HEK293 (cell line): ENCODE data around the gene PRPF18.

Experiments
- CTCF ChIA-PET: fragments of 350-600 bp; formaldehyde crosslinking; extraction: SDS; loops from one replicate; lab custom pipeline; 2021; ENCODE audit warnings: antibody characterized with exemption; lab: Yijun Ruan, JAX
- POLR2A ChIA-PET: fragments of 300-600 bp; formaldehyde crosslinking; extraction: SDS; loops from one replicate; lab custom pipeline; 2020; ENCODE audit warnings: antibody characterized with exemption, inconsistent platforms; lab: Yijun Ruan, JAX
- H3K27ac ChIP-seq: fragments of 200-500 bp; sonication (Bioruptor generic); 2 replicates; pipeline ENCODE4 v1.5.1; 2014; ENCODE audit warnings: low read depth, low read length, control low read depth, inconsistent platforms; ENCODE audit errors: extremely low read depth
- H3K36me3 ChIP-seq, 2 experiments: fragments of 200-500 bp in 1 of 2; sonication (Bioruptor generic) in 1 of 2; 1 replicate in 1 of 2; 2 replicates in 1 of 2; pipeline ENCODE4 v1.5.1; 2014 to 2017; ENCODE audit warnings: inconsistent platforms in 2 of 2, low read length in 2 of 2; ENCODE audit not compliant: control insufficient read depth in 2 of 2, insufficient read depth in 1 of 2
- H3K4me1 ChIP-seq: fragments of 200-500 bp; sonication (Bioruptor generic); 2 replicates; pipeline ENCODE4 v1.5.1; 2014; ENCODE audit warnings: mild to moderate bottlenecking, low read length, inconsistent platforms; ENCODE audit not compliant: control insufficient read depth, insufficient read depth
- H3K4me3 ChIP-seq: 2 replicates; pipeline ENCODE4 v1.5.1; 2011; ENCODE audit warnings: low read depth, mild to moderate bottlenecking, control low read depth, low read length, moderate library complexity
- H3K9me3 ChIP-seq: fragments of 200-500 bp; sonication (Bioruptor generic); 2 replicates; pipeline ENCODE4 v1.5.1; 2014; ENCODE audit warnings: low read depth, low read length, inconsistent platforms; ENCODE audit not compliant: control insufficient read depth, insufficient read depth
- BCL6B ChIP-seq: fragments of 450-650 bp; formaldehyde crosslinking; IDR thresholded peaks from 2 replicates; pipeline ENCODE4 v1.5.1; 2017; ENCODE audit warnings: missing biosample characterization, missing genetic modification characterization
- CTCF ChIP-seq: fragments of 450-650 bp; formaldehyde crosslinking; IDR thresholded peaks from 2 replicates; pipeline ENCODE4 v1.5.1; 2016; ENCODE audit warnings: missing biosample characterization, missing genetic modification characterization
- ELK4 ChIP-seq: IDR thresholded peaks from 2 replicates; pipeline ENCODE4 v1.6.1; 2011; ENCODE audit warnings: mild to moderate bottlenecking, low read depth, low read length, borderline replicate concordance
- GFI1B ChIP-seq: fragments of 450-650 bp; formaldehyde crosslinking; IDR thresholded peaks from 2 replicates; pipeline ENCODE4 v1.5.1; 2016; ENCODE audit warnings: missing biosample characterization, missing genetic modification characterization
- GLIS2 ChIP-seq: fragments of 450-650 bp; formaldehyde crosslinking; IDR thresholded peaks from 2 replicates; pipeline ENCODE4 v1.5.1; 2016; ENCODE audit warnings: missing biosample characterization, missing genetic modification characterization
- HIC1 ChIP-seq: fragments of 450-650 bp; formaldehyde crosslinking; IDR thresholded peaks from 2 replicates; pipeline ENCODE4 v1.5.1; 2016; ENCODE audit warnings: missing biosample characterization, missing genetic modification characterization
- HOXD13 ChIP-seq: sonication (generic); formaldehyde crosslinking; IDR thresholded peaks from 2 replicates; pipeline ENCODE4 v1.8.0; 2022; ENCODE audit warnings: missing genetic modification reagents, borderline replicate concordance
- KLF16 ChIP-seq: fragments of 450-650 bp; formaldehyde crosslinking; IDR thresholded peaks from 2 replicates; pipeline ENCODE4 v1.5.1; 2017; ENCODE audit warnings: missing biosample characterization, missing genetic modification characterization
- KLF9 ChIP-seq: fragments of 450-650 bp; formaldehyde crosslinking; IDR thresholded peaks from 2 replicates; pipeline ENCODE4 v1.5.1; 2016; ENCODE audit warnings: missing biosample characterization, missing genetic modification characterization, low read depth
- MEIS1 ChIP-seq: sonication (generic); formaldehyde crosslinking; IDR thresholded peaks from 2 replicates; pipeline ENCODE4 v1.8.1; 2022; ENCODE audit warnings: missing genetic modification reagents, mild to moderate bottlenecking, borderline replicate concordance
- SALL2 ChIP-seq: fragments of 450-650 bp; formaldehyde crosslinking; IDR thresholded peaks from 2 replicates; pipeline ENCODE4 v1.5.0; 2017; ENCODE audit warnings: missing biosample characterization, mild to moderate bottlenecking, missing genetic modification characterization, borderline replicate concordance
- ZFP37 ChIP-seq: fragments of 450-650 bp; formaldehyde crosslinking; IDR thresholded peaks from 2 replicates; pipeline ENCODE4 v1.5.1; 2016; ENCODE audit warnings: missing biosample characterization, missing genetic modification characterization
- ZFP69B ChIP-seq: fragments of 450-650 bp; formaldehyde crosslinking; IDR thresholded peaks from 2 replicates; pipeline ENCODE4 v1.5.1; 2016; ENCODE audit warnings: missing biosample characterization, missing genetic modification characterization
- ZNF112 ChIP-seq: fragments of 450-650 bp; formaldehyde crosslinking; IDR thresholded peaks from 2 replicates; pipeline ENCODE4 v1.5.0; 2017; ENCODE audit warnings: missing biosample characterization, missing genetic modification characterization
- ZNF121 ChIP-seq: fragments of 450-650 bp; formaldehyde crosslinking; IDR thresholded peaks from 2 replicates; pipeline ENCODE4 v1.5.1; 2016; ENCODE audit warnings: missing biosample characterization, missing genetic modification characterization
- ZNF324 ChIP-seq: fragments of 450-650 bp; formaldehyde crosslinking; IDR thresholded peaks from 2 replicates; pipeline ENCODE4 v1.5.1; 2016; ENCODE audit warnings: missing biosample characterization, missing genetic modification characterization
- ZNF341 ChIP-seq: fragments of 450-650 bp; formaldehyde crosslinking; IDR thresholded peaks from 2 replicates; pipeline ENCODE4; 2016; ENCODE audit warnings: low read depth, missing biosample characterization, missing genetic modification characterization
- ZNF521 ChIP-seq: fragments of 450-650 bp; formaldehyde crosslinking; IDR thresholded peaks from 2 replicates; pipeline ENCODE4 v1.5.1; 2017; ENCODE audit warnings: missing biosample characterization, mild to moderate bottlenecking, missing genetic modification characterization
- ZNF585B ChIP-seq: fragments of 450-650 bp; formaldehyde crosslinking; IDR thresholded peaks from 2 replicates; pipeline ENCODE4 v1.5.1; 2016; ENCODE audit warnings: missing biosample characterization, missing genetic modification characterization
- ZNF600 ChIP-seq: fragments of 450-650 bp; formaldehyde crosslinking; IDR thresholded peaks from 2 replicates; pipeline ENCODE4 v1.5.1; 2016; ENCODE audit warnings: missing biosample characterization, missing genetic modification characterization
- ZNF629 ChIP-seq: fragments of 450-650 bp; formaldehyde crosslinking; IDR thresholded peaks from 2 replicates; pipeline ENCODE4 v1.5.1; 2017; ENCODE audit warnings: missing biosample characterization, missing genetic modification characterization
- ZNF639 ChIP-seq: fragments of 450-650 bp; formaldehyde crosslinking; IDR thresholded peaks from 2 replicates; pipeline ENCODE4 v1.5.1; 2016; ENCODE audit warnings: missing biosample characterization, missing genetic modification characterization
- ZNF654 ChIP-seq: fragments of 450-650 bp; formaldehyde crosslinking; IDR thresholded peaks from 2 replicates; pipeline ENCODE4 v1.5.1; 2016; ENCODE audit warnings: low read depth, missing biosample characterization, missing genetic modification characterization
- ZNF660 ChIP-seq: fragments of 450-650 bp; IDR thresholded peaks from 2 replicates; pipeline ENCODE4 v1.5.1; 2018; ENCODE audit warnings: missing biosample characterization, mild to moderate bottlenecking, missing genetic modification characterization
- ZNF791 ChIP-seq: fragments of 450-650 bp; formaldehyde crosslinking; IDR thresholded peaks from 2 replicates; pipeline ENCODE4 v1.5.1; 2016; ENCODE audit warnings: missing biosample characterization, missing genetic modification characterization
- ZNF830 ChIP-seq: fragments of 450-650 bp; IDR thresholded peaks from 2 replicates; pipeline ENCODE4 v1.5.0; 2018; ENCODE audit warnings: missing biosample characterization, missing genetic modification characterization, low read depth, mild to moderate bottlenecking, moderate library complexity
- ZSCAN23 ChIP-seq: fragments of 450-650 bp; formaldehyde crosslinking; IDR thresholded peaks from 2 replicates; pipeline ENCODE4 v1.5.1; 2016; ENCODE audit warnings: missing biosample characterization, missing genetic modification characterization

PRPF18 gene

GRCh38 chr10:13613519-13613918, 26.8 kb downstream of the PRPF18 start:
- ChIA-PET CTCF (interaction anchor here (0.6 to 2.2 kb wide), 18 partner anchors 8 to 769 kb away, joined by 3 to 11 read pairs (median 4); no protein-coding TSS in a partner anchor), POLR2A (no interaction called here)

GRCh38 chr10:13614530-13615332, 28.0 kb downstream of the PRPF18 start:
- H3K4me1 ChIP-seq, result no peaks in the 10 kb centered on the region
- no peak overlapping the region for H3K4me3 ChIP-seq
- H3K27ac ChIP-seq, result no peak overlapping the region
- ChIA-PET POLR2A (no interaction called here), CTCF (interaction anchor here (0.7 to 2.2 kb wide), 11 partner anchors 9 to 768 kb away, joined by 3 to 8 read pairs (median 3); no protein-coding TSS in a partner anchor)
- H3K9me3 ChIP-seq, result no peaks in the 10 kb centered on the region
- peaks cover 26 to 57% of the 10 kb centered on the region in 2 experiments for H3K36me3 ChIP-seq
- peak; percentile 76; the same call in 1 of the 2 replicates for TF ChIP-seq MEIS1 (CRISPR knock-in tag)
- TF ChIP-seq ZSCAN23 (tag by site-specific recombination), result no peak
- TF ChIP-seq ZNF121, result no peak
- TF ChIP-seq GFI1B, result peak; percentile 56; the same call in 1 of the 2 replicates
- no peak for TF ChIP-seq ZFP69B
- TF ChIP-seq HIC1, result peak; percentile 43; the same call in 1 of the 2 replicates

More at GRCh38 chr10:13613519-13613918, 26.8 kb downstream of the PRPF18 start:
- H3K9me3 ChIP-seq, result no peaks in the 10 kb centered on the region
- H3K27ac ChIP-seq, result no peak overlapping the region
- H3K4me1 ChIP-seq, result no peaks in the 10 kb centered on the region
- TF ChIP-seq ELK4 (no peak), ZNF585B (tag by site-specific recombination) (no peak), ZNF660 (tag by site-specific recombination) (peak; percentile 82), ZNF639 (no peak), CTCF (tag by site-specific recombination) (peak; percentile 42; the same call in 1 of the 2 replicates), BCL6B (tag by site-specific recombination) (no peak), ZFP37 (no peak), GLIS2 (tag by site-specific recombination) (no peak), ZNF521 (tag by site-specific recombination) (no peak), KLF16 (tag by site-specific recombination) (no peak), ZNF629 (tag by site-specific recombination) (no peak), KLF9 (no peak), ZNF654 (tag by site-specific recombination) (peak; percentile 61), HOXD13 (CRISPR knock-in tag) (no peak), ZNF341 (tag by site-specific recombination) (no peak), SALL2 (tag by site-specific recombination) (no peak), ZNF830 (tag by site-specific recombination) (no peak), ZNF791 (tag by site-specific recombination) (no peak), ZNF600 (tag by site-specific recombination) (no peak), ZNF324 (no peak), ZNF112 (no peak)
- H3K36me3 ChIP-seq, result peaks cover 23 to 58% of the 10 kb centered on the region in 2 experiments
- H3K4me3 ChIP-seq, result no peak overlapping the region
